ENCODE results near the gene IFT88.

Gene IFT88

DNA sequence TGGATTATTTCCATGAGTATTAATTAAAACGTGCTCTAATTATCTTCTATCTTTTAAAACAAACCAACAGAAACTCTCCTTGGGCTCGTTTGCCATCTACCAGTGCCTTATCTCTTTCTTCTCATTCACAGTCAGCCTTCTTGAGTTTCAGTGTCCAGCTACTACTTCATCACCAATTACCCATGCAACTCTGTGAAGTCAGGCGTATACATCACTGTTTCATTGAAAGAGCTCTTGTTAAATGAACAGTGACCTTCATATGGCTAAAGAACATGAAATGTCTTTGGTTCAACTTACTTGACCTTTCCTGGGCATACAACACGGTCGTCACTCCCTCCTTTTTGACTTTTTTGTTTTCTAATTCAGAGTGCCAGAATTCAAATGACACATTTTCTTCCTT is 5.2 kb upstream of the IFT88 start (continued):
- TF ChIP-seq ZNF664 (tag by site-specific recombination; IDR thresholded peaks at IDR 0.05) (no peak), ZNF707 (tag by site-specific recombination; IDR thresholded peaks at IDR 0.05) (no peak), SETDB1 (IDR thresholded peaks at IDR 0.05; ENCODE audit: insufficient read length, low read length) (no peak)
- TF ChIP-seq, protein P1, sequence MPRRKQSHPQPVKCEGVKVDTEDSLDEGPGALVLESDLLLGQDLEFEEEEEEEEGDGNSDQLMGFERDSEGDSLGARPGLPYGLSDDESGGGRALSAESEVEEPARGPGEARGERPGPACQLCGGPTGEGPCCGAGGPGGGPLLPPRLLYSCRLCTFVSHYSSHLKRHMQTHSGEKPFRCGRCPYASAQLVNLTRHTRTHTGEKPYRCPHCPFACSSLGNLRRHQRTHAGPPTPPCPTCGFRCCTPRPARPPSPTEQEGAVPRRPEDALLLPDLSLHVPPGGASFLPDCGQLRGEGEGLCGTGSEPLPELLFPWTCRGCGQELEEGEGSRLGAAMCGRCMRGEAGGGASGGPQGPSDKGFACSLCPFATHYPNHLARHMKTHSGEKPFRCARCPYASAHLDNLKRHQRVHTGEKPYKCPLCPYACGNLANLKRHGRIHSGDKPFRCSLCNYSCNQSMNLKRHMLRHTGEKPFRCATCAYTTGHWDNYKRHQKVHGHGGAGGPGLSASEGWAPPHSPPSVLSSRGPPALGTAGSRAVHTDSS (tag by site-specific recombination; IDR thresholded peaks at IDR 0.05) = no peak

GRCh38 chr13:20565115-20565736 is 1.7 kb upstream of the IFT88 start:
- Histone ChIP-seq H3K27ac (ENCODE audit: extremely low read depth, low read depth, low read length) (no peak overlapping the region), H3K4me1 (ENCODE audit: control insufficient read depth, insufficient read depth, low read length) (no peaks in the 10 kb centered on the region), H3K9me3 (ENCODE audit: control insufficient read depth, insufficient read depth, low read depth, low read length) (no peaks in the 10 kb centered on the region), H3K36me3 (ENCODE audit: control insufficient read depth in 2 of 2, insufficient read depth in 1 of 2, low read length in 2 of 2) (no peaks in the 10 kb centered on the region), H3K4me3 (ENCODE audit: low read depth, low read length) (no peak overlapping the region)
- TF ChIP-seq SETDB1 (IDR thresholded peaks at IDR 0.05; ENCODE audit: insufficient read length, low read length) = peak; percentile 94
- TF ChIP-seq ZNF23 (tag by site-specific recombination; IDR thresholded peaks at IDR 0.05; ENCODE audit: borderline replicate concordance) = no peak
- no peak for TF ChIP-seq ZFP69B (tag by site-specific recombination; IDR thresholded peaks at IDR 0.05)
- POLR2A ChIA-PET = no interaction called here
- CTCF ChIA-PET = no interaction called here

GRCh38 chr13:20566468-20566897 is 474 bp upstream of the IFT88 start:
- Histone ChIP-seq H3K9me3 (ENCODE audit: control insufficient read depth, insufficient read depth, low read depth, low read length) (no peaks in the 10 kb centered on the region), H3K27ac (ENCODE audit: extremely low read depth, low read depth, low read length) (peak overlapping the region; percentile 92), H3K4me3 (ENCODE audit: low read depth, low read length) (peak overlapping the region; percentile 61), H3K4me1 (ENCODE audit: control insufficient read depth, insufficient read depth, low read length) (no peaks in the 10 kb centered on the region), H3K36me3 (ENCODE audit: control insufficient read depth in 2 of 2, insufficient read depth in 1 of 2, low read length in 2 of 2) (no peaks in the 10 kb centered on the region)
- TF ChIP-seq ZNF362 (tag by site-specific recombination; IDR thresholded peaks at IDR 0.05) (no peak), ZNF600 (tag by site-specific recombination; IDR thresholded peaks at IDR 0.05) (peak; percentile 64)
- ChIA-PET POLR2A (no interaction called here), CTCF (no interaction called here)

- peak overlapping the region; percentile 61; the same call in 1 of the 2 replicates for H3K4me3 ChIP-seq (ENCODE audit: low read depth, low read length)
- CTCF ChIA-PET = interaction anchor here (0.6 to 0.7 kb wide), 3 partner anchors 261 to 406 kb away, joined by 3 to 9 read pairs (median 3); no protein-coding TSS in a partner anchor
- H3K36me3 ChIP-seq (ENCODE audit: control insufficient read depth in 2 of 2, insufficient read depth in 1 of 2, low read length in 2 of 2) = no peaks in the 10 kb centered on the region
- peak overlapping the region; percentile 92 for H3K27ac ChIP-seq (ENCODE audit: extremely low read depth, low read depth, low read length)
- H3K9me3 ChIP-seq (ENCODE audit: control insufficient read depth, insufficient read depth, low read depth, low read length) = no peaks in the 10 kb centered on the region
- no peak for TF ChIP-seq ZNF132 (tag by site-specific recombination; IDR thresholded peaks at IDR 0.05; ENCODE audit: borderline replicate concordance)
- TF ChIP-seq ZNF521 (tag by site-specific recombination; IDR thresholded peaks at IDR 0.05) = no peak
- no peak for TF ChIP-seq ZNF184 (tag by site-specific recombination; IDR thresholded peaks at IDR 0.05)
- TF ChIP-seq ZNF629 (tag by site-specific recombination; IDR thresholded peaks at IDR 0.05) = no peak
- TF ChIP-seq ZNF792 (tag by site-specific recombination; IDR thresholded peaks at IDR 0.05) = no peak
- no peak for TF ChIP-seq OSR2 (tag by site-specific recombination; IDR thresholded peaks at IDR 0.05)
- no peak for TF ChIP-seq ZNF76 (tag by site-specific recombination; IDR thresholded peaks at IDR 0.05; ENCODE audit: borderline replicate concordance, low read depth)
- TF ChIP-seq ZFP69B (tag by site-specific recombination; IDR thresholded peaks at IDR 0.05) = no peak
- no peak for TF ChIP-seq GLIS2 (tag by site-specific recombination; IDR thresholded peaks at IDR 0.05)
- no peak for TF ChIP-seq ZBTB26 (tag by site-specific recombination; optimal IDR thresholded peaks at IDR 0.05)
- no peaks in the 10 kb centered on the region for H3K4me1 ChIP-seq (ENCODE audit: control insufficient read depth, insufficient read depth, low read length)
- POLR2A ChIA-PET = interaction anchor here (0.7 kb wide), 1 partner anchor 262 kb away, joined by 3 read pairs; no protein-coding TSS in a partner anchor
These were observed 1.0 kb downstream of the IFT88 start for GRCh38 chr13:20567881-20568528.
